Colon (tissue), 2 donors: ENCODE measurements around the gene WHRN.

Experiments
- FAIRE-seq: peaks from 2 replicates; lab custom pipeline; 2012; peaks lifted over from hg19 to GRCh38; lab: Jason Lieb, UNC
- donor health status: control.
- donor health status: control.

Gene WHRN

DNA sequence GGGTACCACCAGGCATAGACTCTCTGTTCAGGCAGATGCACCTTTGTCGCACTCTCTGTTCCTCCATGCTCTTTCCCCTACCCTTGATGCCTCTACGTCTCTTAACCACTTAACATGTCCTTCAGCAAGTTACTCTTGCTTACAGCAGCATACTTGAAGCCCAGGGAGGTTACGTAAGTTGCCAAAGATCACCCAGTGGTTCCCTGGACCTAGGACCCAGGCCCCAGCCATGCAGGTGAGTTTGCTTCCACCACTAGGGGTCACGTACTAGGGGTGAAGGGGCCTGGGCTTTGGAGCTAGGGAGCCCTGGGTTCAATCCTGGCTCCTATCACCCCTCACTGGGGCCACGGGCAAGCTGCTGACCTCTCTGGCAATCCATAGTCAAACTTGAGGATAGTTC lies 126.4 kb downstream of the WHRN start:
- FAIRE-seq = no peak

DNA sequence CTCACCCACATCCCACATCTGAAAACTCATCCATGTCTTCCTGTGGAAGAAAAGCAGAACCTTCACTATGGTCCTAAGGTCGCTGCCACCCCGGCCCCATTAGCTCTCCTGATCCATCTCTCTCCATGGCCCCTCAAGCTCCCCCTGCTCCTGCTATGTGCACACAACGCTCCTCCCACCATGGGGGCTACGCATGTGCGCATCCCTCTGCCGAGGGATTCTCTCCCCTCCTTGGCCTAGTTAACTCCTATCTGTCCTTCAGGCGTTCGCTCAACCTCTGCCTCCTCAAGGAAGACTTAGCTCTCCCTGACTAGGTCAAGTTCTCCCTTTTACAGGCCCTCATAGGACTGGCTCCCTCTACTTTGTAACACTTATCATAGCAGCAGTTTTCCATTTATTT lies 127.3 kb downstream of the WHRN start:
- no peak for FAIRE-seq

DNA sequence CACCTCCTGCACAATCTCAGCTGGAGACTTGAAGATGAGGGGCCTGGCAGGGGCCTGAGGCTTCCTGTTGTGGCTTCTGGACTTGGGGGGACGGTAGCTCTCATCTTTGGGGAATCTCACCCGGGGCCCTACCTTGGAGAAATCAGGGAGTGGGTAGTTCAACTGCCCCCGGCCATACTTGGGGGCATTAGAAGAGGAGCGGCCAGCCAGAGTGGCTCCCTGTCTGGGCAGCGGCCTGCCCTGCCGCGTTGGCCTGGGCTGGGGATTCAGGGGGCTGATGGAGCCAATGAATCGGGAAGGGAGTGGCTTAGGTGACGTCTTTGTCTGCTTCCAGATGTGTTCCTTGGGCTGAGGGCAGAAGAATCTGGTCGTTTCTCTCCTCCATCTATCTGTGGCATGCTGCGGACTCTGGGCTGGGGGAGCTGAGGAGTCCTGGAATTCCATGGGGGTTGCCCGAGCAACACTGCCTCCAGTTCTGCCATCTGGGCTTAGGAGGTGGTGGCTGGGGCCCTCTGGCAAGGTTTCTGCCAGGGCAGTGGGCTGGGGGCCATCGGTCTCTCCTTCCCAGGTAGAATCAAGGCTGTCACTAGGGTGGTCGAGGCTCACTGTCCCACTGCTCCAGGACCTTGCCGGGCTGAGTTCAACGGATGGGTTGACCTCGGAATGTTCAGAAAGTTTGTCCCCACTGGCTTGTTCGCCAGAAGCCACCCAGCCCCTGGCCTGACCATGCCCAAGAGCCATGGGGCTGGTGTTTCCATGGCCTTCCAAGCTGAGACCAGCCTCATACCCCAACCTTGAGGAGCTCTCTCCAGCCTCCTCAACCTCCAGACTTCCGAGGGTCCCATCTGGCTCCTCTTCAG lies 128.5 kb downstream of the WHRN start:
- FAIRE-seq = no peak

DNA sequence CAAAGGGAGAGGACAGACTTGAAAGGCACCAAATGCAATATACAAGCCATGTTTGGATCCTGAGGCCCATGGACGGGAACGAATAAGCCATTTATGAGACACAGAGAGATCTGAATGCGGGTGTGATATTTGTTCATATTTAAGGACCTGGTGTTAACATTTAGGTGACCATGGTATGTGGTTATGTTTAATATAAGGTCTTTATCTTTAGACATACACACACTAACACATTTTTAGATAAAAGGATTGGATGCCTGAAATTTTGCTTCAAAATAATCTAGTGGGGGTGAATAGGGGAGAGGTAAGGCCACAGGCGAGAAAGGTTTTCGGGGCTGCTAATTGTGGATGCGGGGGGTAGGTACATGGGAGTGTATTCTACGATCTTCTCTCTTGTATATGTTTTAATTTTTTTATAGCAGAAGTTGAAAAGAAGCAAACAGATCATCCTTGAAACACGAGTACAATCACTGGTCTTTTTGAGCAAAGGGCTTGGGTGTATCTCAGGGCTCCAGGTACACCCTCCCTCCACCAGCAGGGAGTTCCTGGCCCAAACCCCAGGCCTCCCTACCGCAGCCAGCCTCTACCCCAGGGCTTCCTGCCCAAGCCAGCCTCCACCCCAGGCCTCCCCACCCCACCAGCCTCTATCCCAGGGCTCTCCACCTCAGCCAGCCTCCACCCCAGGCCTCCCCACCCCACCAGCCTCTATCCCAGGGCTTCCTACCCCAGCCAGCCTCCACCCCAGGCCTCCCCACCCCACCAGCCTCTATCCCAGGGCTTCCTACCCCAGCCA lies 129.7 kb downstream of the WHRN start:
- FAIRE-seq = no peak

DNA sequence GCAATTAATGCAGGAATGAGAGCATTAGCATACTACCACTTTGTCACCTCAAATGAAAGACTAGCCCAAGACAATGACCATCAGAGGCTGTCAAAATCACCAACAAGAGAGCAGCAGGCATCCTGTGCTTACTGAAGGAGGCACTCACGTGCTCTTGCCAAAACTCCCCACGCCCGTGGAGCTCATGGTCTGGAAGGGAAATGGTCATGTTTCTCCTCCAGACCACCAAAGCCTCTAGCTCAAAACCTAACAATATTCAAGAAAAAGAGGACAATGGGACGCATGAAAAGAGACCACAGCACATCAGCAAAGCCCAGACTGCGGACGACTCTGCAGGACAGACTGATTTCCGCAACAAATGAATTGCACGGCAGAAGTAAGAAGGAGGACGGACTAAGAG lies 130.3 kb downstream of the WHRN start:
- no peak for FAIRE-seq

DNA sequence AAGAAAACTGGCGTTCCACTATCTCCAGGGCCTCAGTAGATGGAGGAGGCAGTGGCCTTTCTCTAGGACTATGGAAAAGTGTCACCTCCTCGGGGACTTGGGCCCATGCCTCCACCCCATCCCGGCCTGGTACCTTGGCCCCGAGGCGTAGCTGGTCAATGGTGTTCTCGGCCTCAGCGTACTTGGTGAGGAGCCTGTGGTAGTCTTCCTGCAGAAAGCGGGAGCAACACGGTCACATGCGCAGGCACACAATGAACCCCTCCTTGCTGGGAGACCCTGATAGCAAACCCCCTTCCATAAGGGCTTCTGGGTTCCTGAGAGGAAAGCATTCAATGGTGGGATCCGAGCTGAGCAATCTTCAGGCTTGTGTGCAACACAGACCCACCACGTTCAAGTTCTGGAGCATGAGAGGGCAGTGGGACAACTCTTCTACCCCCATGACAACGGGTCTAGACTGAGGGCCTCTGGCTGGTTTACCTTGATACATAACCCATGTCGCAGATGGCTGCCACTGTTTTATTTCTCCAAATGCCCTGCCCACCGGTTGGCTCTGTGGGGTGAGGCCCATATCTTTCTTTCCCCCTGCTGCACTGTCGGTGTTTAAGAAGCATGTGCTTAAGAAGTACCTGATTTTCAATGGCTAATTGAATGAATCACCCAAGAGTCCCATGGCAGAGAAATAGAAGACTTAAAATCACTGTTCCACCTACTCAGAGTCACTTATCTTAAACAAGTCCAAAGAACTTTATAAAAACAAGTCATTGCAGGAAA lies 131.1 kb downstream of the WHRN start:
- no peak for FAIRE-seq

DNA sequence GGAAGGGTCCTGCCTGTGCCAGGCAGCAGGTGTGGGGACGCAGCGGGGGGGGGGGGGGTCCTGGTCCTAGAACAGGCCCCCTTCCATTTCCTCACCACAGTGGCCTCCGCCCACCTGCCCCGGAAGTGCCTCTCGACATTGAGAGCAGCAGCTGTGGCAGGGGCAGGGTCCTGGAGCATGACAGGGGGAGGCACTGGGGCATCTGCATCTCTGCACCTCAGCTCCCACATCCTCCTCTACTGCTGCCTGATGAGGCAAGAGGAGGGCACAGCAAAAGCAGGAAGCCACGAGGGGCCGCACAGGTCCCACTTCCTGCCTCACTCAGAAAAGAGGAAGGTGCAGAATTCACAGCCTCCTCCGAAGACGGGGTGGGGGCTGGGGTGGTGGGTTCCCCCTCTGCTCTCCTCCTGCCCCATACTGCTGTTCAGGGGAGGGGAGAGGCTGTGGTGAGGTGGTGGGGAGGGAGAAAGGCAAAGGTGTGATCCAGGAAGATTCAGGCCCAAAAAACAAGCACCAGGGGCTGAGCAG lies 132.3 kb downstream of the WHRN start:
- no peak for FAIRE-seq

DNA sequence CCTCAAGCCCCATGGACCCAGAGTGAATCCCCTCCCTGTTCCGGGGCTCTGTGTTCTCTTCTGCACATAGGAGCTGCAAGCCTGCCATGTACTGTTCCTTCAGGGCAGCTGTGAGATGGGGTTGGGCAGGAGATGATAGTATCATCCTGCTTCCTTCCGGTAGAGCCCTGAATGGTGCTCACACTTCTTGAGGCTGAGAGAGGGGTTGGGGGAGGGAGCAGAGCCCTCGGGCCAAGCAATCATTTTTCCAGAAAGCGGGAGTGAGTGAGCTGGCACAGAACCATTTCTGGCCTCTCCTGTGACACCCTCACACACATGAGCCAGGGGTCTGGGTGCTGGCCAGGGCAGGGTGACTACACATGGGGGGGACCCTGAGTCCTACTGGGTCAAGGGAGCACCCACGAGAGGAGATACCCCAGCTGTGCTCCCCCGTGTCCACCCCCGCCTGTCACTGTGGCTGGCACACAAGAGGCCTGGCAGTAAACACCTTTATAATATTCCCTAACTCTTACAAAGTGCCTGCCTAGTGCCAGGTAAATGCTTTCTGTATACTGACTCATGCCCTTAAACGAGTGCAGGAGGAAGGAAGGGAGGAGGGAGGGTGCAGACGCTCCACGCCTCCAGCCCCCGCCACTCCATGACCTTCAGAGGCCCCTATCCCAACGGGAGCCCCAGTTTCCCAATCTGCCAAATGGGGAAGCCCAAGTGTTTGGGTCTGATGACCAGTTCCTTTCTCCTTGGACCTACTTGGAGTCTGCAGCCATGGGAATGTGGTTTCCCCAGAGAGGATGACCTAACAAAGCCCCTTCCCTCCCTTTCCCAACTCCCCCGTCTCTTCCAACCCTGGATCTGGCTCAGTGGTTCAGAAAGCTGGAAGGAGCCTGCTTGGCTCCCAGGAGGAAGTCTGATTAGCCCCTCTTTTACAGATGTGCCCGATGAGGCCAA lies 133.0 kb downstream of the WHRN start:
- no peak for FAIRE-seq

DNA sequence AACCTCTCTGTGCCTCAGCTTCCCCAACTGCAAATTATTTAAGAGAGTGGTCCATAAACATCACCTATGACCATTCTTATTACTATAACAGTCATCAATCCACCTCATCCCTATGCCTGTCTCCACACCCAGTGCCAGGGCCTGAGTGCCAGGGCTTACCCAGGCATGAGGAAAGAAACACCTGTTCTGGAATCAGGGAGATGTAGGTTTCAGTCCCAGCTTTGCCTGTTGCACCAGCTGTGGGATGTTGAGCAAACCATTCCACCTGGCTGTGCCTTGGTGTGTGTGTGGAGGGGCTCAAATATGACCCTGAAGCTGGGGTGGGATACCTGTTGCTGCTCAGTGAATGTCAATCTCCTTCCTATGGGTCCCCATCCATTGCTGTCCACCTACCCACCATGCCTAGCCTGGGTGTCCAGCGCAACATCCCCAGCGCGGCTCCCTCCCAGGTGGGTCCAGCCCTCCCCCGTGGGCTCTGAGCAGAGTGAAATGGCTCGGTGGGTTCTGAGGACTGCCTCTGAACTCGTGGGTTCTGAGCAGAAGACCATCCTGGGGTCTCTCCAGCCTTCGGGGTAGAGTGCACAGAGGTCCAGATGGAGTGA lies 133.8 kb downstream of the WHRN start:
- FAIRE-seq = no peak

DNA sequence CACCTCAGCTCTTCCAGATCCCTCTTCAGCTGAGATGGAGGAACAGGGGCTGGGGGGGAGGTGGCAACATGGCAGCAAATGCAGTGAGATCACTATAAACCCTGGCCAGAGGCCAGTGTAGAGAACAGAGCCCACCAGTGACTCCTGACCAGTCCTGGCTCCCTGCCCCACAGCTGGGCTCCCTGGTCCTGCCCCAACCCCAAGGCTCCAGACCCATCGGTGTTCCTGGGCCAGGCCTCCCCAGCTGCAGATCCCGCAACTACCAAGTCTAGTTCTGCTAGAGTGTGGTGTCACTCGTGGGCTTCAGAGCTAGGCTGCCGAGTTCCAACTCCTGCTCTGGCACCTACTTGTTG lies 134.3 kb downstream of the WHRN start:
- no peak for FAIRE-seq

DNA sequence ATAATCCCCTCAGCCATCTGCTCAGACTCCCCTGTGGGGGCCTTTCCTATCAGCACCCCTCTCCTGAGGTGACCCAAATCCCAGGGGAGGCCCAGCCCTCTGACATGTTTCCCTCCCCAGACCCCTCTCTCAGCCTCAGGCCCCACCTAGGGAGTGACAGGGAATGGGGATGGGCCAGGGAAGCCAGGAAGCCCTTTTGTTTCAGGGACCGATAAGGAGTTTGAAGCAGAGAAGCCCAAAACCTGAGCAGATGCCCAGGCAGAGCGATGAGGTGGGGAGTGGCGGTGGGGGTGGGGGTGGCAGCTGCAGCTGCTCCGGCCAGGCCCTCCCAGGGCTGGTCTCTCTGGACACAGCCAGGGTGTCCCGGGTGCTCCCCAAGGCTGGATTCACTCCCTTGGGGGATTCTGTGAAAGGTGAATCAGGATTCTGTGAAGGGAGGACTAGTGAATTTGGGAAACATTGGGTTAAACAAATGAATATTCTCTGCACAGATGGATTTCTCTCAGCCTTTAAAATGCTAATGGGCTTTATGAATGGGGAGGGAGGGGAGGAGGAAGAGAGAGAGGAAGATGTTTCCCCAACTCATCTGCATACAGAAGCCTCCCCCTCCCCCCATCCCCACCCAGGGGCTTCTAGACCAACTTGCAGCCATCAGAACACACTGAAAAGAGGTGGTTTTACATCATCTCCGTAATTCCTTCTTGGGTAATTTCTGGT lies 134.9 kb downstream of the WHRN start:
- no peak for FAIRE-seq

DNA sequence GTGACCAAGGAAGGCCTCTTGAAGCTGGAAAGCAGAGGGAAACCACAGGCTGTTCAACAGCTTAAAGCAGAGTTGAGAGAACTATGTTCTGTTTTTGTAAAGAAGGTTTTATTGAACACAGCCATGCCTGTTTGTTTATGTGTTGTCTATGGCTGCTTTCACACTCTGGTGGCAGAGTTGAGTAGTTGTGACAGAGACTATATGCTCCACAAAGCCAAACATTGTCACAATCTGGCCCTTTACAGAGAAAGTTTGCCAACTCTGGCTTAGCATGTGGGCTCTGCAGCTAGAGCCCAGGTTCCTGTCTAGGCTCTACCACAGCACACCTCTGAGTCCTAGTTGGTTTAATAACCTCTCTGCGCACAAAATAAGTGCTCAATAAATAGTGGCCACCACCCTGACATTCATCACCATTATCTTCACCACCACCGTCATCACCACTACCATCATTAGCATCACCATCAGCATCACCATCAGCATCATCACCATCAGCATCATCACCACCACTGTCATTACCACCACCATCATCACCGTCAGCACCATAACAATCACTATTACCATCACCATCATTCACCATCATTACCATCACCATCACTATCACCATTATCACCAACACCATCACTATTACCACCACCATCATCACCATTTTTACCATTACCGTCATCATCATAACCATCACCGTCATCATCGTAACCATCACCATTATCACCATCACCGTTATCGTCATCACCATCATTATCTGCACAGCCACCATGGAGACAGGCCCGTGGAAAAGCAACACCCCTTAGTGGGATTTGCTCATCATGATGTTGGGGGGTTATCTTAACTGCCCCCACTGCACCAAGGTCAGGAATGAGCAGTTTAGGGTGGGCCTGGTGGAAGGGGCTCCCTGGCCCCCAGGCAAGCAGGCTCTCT lies 135.8 kb downstream of the WHRN start:
- FAIRE-seq = no peak

DNA sequence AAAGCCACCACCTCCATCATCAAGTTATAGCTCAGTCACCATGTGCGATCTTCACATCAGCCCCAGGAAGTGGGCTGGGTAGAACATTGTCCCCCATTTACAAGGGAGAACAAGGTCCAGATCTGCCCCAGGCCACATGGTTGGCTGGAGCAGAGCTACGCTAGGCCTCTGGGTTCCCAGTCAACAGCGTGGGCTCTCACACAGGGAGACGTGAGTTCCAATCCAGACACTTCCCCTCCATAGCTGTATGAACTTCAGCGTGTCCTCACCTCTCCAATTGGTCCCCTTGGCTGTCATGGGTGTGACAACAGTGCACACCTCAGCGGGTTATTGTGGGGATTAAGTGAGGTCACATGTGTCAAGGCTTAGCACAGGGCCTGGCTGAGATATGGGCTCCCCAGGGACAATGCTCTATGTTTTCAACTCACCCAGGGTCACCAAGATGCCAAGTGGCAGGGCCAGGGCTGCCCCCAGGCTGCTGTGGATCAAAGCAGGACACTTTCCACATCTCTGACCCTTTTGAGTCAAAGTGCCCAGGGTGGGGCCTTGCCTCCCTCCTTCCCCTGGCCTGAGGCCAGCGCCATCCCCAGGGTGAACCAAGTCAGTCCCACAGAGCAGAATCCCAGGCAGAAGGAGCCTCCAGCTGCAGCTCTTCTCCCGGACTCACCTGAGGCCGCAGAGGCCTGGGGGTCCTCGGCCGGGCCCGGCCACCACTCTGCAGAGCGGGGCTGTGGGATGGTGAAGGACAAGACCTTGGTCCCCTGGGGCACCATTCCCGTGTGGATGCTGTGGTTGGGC lies 137.3 kb downstream of the WHRN start:
- FAIRE-seq = no peak

DNA sequence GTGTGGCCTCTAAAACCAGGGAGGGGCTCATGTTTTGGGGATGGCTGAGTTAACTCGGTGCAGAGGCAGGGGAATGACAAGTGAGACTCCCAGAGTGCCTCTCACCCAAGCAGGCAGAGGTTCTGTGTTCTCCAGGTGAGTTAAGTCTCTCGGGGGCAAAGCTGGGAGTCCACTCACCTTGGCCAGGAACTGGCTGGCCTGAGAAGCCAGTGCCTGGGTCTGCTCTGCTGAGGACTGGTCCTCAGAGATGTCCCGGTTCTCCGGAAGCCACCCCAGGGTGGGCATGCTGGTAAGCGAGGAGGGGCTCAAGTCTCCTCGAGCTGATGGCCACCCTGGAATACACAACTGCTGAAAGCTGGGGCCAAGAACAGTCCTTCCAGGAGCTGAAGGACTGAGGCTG lies 137.9 kb downstream of the WHRN start:
- no peak for FAIRE-seq

DNA sequence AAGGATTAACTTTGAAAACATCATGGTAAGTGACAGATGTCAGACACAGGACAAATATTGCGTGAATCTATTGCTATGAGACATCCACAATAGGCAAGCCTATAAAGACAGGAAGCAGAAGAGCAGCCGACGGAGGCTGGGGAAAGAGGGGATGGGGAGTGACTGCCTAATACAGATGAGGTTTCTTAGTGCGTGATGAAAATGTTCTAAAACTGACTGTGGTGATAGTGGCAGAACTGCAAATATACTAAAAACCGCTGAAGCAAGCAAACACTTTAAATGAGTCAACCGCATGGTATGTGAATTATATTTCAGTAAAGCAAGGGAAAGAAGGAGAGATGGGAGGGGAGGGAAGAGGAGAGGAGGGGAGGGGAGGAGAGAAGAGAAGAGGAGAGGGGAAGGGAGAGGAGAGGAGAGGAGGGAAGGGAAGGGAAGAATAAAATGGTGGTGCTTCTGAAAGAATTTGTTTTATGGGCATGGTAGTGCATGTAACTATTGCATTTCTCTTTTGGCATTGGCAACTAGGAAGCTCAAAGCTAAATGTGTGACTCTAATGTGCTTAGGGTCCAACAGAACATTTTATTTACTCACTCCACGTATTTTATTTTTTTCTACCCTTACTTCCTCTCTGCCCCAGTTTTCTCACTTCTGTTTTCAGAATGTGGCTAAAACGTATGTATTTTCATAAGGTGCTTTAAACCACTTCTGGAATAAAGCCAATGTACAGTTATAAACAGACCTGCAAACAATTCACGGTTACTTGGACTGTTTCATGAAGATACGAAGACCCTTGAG lies 138.7 kb downstream of the WHRN start:
- no peak for FAIRE-seq

DNA sequence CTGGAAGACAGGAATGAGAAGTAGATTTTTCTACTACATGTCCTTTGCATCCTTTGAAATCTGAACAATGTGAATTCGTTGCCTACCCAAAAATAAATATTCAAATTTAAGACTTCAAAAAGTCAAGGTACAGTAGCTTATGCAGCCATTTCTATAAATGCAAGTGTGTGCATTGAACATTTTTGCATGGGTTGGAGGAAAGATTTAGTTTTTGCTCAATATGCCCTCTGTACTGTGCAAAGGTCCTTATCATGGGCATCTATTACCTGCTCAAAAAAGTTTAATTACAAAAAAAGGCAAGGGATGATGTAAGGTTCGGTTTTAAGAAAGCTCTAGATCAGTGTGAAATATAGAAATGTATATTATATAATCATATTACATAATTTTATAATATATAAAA lies 140.1 kb downstream of the WHRN start:
- no peak for FAIRE-seq
